Uterus (tissue), 2 donors: ENCODE data around the gene CFHR4.

ENCODE experiments used
- POLR2A ChIP-seq, 2 donors: fragments of 450-650 bp; IDR thresholded peaks; one replicate each; pipeline ENCODE4 v1.6.1; 2016; ENCODE audit warnings: antibody characterized with exemption in 2 of 2, mild to moderate bottlenecking in 1 of 2, moderate library complexity in 1 of 2
- TF ChIP-seq, protein P1 (sequence below), 4 experiments: fragments of 200-600 bp in 2 of 4; fragments of 450-650 bp in 2 of 4; sonication (generic) in 2 of 4; IDR thresholded peaks; one replicate each; pipeline ENCODE4 v1.5.1; 2016 to 2019; ENCODE audit warnings: antibody characterized with exemption in 4 of 4, mild to moderate bottlenecking in 2 of 4, moderate library complexity in 1 of 4

DNA sequence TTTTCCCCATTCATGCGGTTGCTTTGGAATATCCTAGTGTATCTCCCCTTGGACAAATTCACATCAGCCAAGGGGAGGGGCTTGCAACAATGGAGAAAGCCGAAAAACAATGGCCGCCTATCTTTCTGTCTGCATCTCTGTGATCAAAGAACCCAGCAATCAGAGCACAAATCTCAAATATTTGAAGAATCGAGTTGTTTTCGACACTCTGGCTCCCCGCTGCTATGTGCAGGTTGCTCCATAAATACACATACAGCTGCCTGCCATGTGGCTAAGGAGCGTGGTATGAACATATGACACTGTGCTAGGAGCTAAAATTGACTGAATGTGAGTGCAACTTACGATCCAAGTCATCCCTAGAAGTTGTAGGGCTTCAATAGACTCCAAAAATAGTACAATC lies 8.5 kb downstream of the CFHR4 start:
- TF ChIP-seq, protein P1, sequence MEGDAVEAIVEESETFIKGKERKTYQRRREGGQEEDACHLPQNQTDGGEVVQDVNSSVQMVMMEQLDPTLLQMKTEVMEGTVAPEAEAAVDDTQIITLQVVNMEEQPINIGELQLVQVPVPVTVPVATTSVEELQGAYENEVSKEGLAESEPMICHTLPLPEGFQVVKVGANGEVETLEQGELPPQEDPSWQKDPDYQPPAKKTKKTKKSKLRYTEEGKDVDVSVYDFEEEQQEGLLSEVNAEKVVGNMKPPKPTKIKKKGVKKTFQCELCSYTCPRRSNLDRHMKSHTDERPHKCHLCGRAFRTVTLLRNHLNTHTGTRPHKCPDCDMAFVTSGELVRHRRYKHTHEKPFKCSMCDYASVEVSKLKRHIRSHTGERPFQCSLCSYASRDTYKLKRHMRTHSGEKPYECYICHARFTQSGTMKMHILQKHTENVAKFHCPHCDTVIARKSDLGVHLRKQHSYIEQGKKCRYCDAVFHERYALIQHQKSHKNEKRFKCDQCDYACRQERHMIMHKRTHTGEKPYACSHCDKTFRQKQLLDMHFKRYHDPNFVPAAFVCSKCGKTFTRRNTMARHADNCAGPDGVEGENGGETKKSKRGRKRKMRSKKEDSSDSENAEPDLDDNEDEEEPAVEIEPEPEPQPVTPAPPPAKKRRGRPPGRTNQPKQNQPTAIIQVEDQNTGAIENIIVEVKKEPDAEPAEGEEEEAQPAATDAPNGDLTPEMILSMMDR (IDR thresholded peaks at IDR 0.05): no peak
- TF ChIP-seq POLR2A (IDR thresholded peaks at IDR 0.05): no peak
